Ectodermal cell (in vitro differentiated cells): ENCODE measurements around the gene ABCC2.

Experiments used
- H3K27ac ChIP-seq: 2 replicates; pipeline ENCODE4 v1.7.0; 2013; ENCODE audit warnings: mild to moderate bottlenecking, low read depth, low read length; ENCODE audit not compliant: insufficient read depth, poor library complexity, severe bottlenecking
- H3K27me3 ChIP-seq: 2 replicates; pipeline ENCODE4 v1.7.0; 2013; ENCODE audit warnings: mild to moderate bottlenecking, low read length; ENCODE audit not compliant: insufficient read depth, control insufficient read depth, poor library complexity, severe bottlenecking
- H3K36me3 ChIP-seq: one replicate; pipeline ENCODE4 v1.7.0; 2013; ENCODE audit warnings: low read length; ENCODE audit not compliant: control insufficient read depth, insufficient read depth
- H3K4me1 ChIP-seq: one replicate; pipeline ENCODE4 v1.7.0; 2013; ENCODE audit warnings: low read length; ENCODE audit not compliant: control insufficient read depth, insufficient read depth
- H3K4me3 ChIP-seq: 2 replicates; pipeline ENCODE4 v1.7.0; 2013; ENCODE audit warnings: low read depth, low read length, control low read depth; ENCODE audit not compliant: insufficient read depth
- H3K9me3 ChIP-seq: 2 replicates; pipeline ENCODE4 v1.7.0; 2013; ENCODE audit warnings: mild to moderate bottlenecking, low read length, moderate library complexity; ENCODE audit not compliant: control insufficient read depth
- WGBS, 2 experiments: methylation state at CpG; one replicate each; pipeline ENCODE4 v1.1.7; 2013; ENCODE audit warnings: missing lambda C conversion rate in 2 of 2; 5-methylcytosine and 5-hydroxymethylcytosine counted together

ABCC2 gene

DNA sequence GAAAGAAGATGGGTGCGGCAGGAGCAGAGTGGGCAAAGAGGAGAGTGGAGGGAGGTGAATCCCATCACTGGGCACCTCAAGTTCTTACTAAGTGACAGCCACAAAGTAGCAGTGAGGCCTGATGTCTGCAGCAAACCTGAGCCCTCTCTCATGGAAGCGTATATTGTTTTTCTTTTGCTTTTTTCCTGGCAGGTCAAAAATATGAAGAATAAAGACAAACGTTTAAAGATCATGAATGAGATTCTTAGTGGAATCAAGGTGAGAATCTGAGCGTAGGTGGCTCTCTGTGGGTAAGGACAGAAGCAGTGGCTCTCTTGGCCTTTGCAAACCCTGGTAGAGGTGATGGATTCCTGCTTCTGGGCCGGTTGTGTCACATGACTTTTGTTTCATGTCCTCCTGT, 22.8 kb downstream of the ABCC2 start:
- no peak overlapping the region for H3K27ac ChIP-seq
- no peaks in the 10 kb centered on the region for H3K9me3 ChIP-seq
- no peaks in the 10 kb centered on the region for H3K36me3 ChIP-seq
- no peak overlapping the region for H3K4me3 ChIP-seq
- no peaks in the 10 kb centered on the region for H3K27me3 ChIP-seq
- H3K4me1 ChIP-seq, result no peaks in the 10 kb centered on the region
- 89 to 90% methylated on average over 5 of the region's 5 CpGs for WGBS, 2 experiments

DNA sequence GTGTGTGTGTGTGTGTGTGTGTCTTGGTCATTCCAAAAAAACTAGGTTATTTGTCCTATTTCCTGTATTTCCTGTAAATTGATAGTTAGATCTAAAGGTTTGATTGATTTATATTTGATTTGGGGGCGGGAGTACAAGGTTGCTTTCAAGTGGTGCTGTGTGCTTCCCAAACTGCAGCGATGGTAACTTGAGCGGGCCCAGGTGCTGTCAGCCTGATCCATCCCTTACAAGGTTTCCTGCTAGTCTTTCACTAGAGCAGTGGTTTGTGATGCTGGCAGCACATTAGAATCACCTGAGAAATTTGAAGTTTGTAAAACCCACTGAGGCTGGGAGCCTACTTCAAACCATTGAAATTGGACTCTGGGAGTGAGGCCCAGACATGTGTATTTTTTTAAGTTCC, 23.7 kb downstream of the ABCC2 start:
- Histone ChIP-seq H3K27me3 (no peaks in the 10 kb centered on the region), H3K4me1 (no peaks in the 10 kb centered on the region), H3K9me3 (no peaks in the 10 kb centered on the region), H3K4me3 (no peak overlapping the region), H3K27ac (no peak overlapping the region), H3K36me3 (no peaks in the 10 kb centered on the region)
- WGBS, 2 experiments, result 63 to 65% methylated on average over 3 of the region's 3 CpGs

DNA sequence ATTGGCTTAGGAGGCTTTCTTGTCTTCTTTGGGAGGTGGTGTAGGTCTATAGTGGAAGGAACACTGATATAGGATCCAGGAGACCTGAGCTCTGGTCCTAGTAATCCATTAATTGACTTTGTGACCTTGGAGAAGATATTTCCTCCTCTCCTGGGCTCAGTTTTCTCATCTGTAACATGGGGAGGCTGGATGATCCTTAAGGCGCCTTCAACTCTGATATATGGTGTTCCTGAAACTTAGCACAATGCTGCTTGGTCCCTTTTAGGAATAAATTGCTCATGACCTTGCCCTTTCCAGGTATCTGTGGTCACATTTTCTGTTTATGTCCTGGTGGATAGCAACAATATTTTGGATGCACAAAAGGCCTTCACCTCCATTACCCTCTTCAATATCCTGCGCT, 25.3 kb downstream of the ABCC2 start:
- H3K27me3 ChIP-seq, result no peaks in the 10 kb centered on the region
- no peaks in the 10 kb centered on the region for H3K36me3 ChIP-seq
- no peak overlapping the region for H3K4me3 ChIP-seq
- WGBS, 2 experiments, result 94 to 97% methylated on average over 2 of the region's 2 CpGs
- H3K9me3 ChIP-seq, result no peaks in the 10 kb centered on the region
- H3K4me1 ChIP-seq, result no peaks in the 10 kb centered on the region
- H3K27ac ChIP-seq, result no peak overlapping the region

DNA sequence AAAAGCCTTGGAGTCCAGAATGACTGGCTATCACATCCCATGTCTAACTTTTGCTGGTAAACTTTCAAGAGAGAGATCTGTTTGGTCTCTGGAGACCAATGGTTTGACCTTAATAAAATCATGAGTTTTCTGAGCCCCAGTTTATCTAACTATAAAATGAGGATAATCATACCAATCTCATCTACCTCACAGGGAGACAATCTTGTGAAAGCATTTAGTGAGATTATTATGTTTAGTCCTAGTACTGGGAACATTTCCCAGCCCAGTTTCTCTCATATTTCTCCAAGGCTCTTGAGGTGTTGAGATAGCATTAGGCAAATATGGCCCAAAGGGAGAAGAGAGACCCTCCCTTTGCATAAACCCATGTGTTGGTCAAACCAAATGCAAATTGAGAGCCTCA, 25.8 kb downstream of the ABCC2 start:
- Histone ChIP-seq H3K4me3 (no peak overlapping the region), H3K36me3 (no peaks in the 10 kb centered on the region), H3K27ac (no peak overlapping the region), H3K27me3 (no peaks in the 10 kb centered on the region), H3K9me3 (no peaks in the 10 kb centered on the region), H3K4me1 (no peaks in the 10 kb centered on the region)

DNA sequence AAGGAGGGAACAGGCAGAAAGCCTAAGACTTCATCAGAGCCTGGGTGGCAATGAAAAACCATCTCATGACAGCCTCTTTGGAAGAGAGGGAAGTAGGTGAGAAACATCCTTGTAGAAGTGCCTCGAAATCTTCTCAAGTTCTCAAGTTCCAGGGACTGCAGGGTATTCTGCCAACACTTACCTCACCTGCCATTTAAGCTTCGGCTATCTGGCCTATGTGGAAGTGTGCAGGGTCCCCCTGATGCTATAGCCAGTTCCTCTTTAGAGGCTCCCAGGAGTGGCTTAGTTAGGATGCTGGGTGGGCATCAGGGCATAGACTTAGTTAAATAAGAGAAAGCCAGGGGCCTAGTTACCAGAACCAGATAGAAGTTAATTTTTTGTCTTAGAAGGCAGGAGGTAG, 27.0 kb downstream of the ABCC2 start:
- WGBS, 2 experiments, result 85 to 88% methylated on average over 2 of the region's 2 CpGs
- H3K9me3 ChIP-seq, result no peaks in the 10 kb centered on the region
- no peaks in the 10 kb centered on the region for H3K27me3 ChIP-seq
- no peaks in the 10 kb centered on the region for H3K36me3 ChIP-seq
- H3K4me1 ChIP-seq, result no peaks in the 10 kb centered on the region
- no peak overlapping the region for H3K4me3 ChIP-seq
- H3K27ac ChIP-seq, result no peak overlapping the region

DNA sequence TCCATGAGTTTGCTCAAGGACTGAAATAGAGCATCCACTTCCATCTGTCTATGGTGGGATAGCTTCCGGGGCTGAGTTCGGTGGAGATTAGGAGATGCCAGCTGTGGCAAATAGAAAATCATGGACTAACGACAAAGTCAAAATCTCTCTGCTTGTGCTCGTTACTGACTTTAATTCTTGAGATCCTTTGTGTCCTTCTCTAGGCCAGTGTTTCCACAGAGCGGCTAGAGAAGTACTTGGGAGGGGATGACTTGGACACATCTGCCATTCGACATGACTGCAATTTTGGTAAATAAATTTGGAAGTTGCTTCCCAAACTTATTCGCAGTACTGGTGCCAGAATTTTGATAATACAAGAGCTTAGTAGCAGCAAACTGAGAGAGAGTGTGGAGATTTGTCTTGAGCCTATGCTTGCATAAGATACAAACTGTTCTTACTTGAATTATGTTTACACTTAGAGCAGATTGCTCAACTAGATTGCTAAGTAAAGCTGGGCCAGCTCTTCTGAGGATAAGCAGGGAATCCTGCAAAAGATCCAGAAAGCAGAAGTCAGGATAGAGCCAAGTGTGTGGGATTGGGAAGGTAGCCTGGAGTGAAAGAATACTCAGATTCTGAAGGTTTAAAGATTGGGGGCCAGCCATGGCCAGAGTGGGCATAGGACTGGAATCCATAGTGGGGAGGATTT, 27.6 kb downstream of the ABCC2 start:
- WGBS, 2 experiments, result 94% methylated on average over 7 of the region's 7 CpGs
- no peak overlapping the region for H3K27ac ChIP-seq

DNA sequence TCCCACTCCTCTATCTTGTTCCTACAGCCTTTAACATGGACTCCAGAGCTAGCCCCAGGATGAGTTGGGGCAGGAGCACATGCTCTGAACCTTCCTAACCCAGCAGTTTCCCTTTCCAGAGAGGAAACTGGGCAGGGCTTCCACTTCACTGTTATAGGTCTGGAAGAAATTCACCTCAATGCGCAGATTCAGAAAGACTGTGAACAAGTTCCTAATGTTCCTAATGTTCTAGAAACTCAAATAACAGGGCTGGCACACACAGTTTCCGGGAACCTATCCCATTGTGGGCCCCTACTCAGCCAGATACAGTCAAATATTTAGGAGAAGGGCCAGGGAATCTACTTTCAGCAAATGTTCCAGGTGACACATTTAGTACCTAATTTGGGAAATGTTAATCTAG, 29.7 kb downstream of the ABCC2 start:
- Histone ChIP-seq H3K4me3 (no peak overlapping the region), H3K27ac (no peak overlapping the region), H3K9me3 (no peaks in the 10 kb centered on the region), H3K36me3 (no peaks in the 10 kb centered on the region), H3K27me3 (no peaks in the 10 kb centered on the region), H3K4me1 (no peaks in the 10 kb centered on the region)
- 88 to 100% methylated on average over 2 of the region's 2 CpGs for WGBS, 2 experiments

More for the DNA sequence above, 27.6 kb downstream of the ABCC2 start:
- Histone ChIP-seq H3K27me3 (no peaks in the 10 kb centered on the region), H3K4me3 (no peak overlapping the region), H3K9me3 (no peaks in the 10 kb centered on the region), H3K4me1 (no peaks in the 10 kb centered on the region), H3K36me3 (no peaks in the 10 kb centered on the region)

DNA sequence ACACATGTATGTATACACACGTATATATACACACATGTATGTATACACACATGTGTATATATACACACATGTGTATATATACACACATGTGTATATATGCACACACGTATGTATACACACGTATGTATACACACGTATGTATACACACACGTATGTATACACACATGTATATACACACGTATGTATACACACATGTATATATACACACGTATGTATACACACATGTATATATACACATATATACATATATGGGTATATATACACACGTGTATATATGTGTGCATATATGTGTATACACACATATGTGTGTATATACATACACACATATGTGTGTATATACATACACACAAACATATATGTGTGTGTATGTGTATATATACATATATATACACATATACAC, 31.7 kb downstream of the ABCC2 start:
- no peak overlapping the region for H3K4me3 ChIP-seq
- H3K4me1 ChIP-seq, result no peaks in the 10 kb centered on the region
- no peaks in the 10 kb centered on the region for H3K36me3 ChIP-seq
- H3K27ac ChIP-seq, result no peak overlapping the region
- H3K27me3 ChIP-seq, result no peaks in the 10 kb centered on the region
- no peaks in the 10 kb centered on the region for H3K9me3 ChIP-seq
- WGBS, 2 experiments, result 92 to 94% methylated on average over 2 to 3 of the region's 8 CpGs

DNA sequence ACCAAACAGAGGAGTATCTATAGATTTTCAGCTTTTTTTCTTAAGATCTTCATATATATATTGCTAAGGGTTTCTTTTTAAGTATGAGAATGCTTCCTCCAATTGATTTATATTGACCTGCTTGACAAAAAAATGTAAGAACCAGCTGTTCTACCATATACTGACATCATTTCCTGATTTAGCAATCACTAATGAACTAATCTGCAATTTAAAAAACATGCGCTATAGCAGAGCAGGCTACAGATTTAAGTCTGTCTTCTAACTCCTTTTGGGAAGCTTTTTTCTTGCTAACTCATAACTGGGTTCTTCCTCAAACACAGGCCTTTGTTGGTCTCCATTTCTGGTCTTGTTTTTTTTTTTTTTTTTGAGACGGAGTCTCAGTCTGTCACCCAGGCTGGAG, 33.2 kb downstream of the ABCC2 start:
- no peaks in the 10 kb centered on the region for H3K27me3 ChIP-seq
- no peak overlapping the region for H3K27ac ChIP-seq
- no peaks in the 10 kb centered on the region for H3K9me3 ChIP-seq
- H3K4me1 ChIP-seq, result no peaks in the 10 kb centered on the region
- no peak overlapping the region for H3K4me3 ChIP-seq
- no peaks in the 10 kb centered on the region for H3K36me3 ChIP-seq
- 92 to 94% methylated on average over 2 of the region's 2 CpGs for WGBS, 2 experiments

DNA sequence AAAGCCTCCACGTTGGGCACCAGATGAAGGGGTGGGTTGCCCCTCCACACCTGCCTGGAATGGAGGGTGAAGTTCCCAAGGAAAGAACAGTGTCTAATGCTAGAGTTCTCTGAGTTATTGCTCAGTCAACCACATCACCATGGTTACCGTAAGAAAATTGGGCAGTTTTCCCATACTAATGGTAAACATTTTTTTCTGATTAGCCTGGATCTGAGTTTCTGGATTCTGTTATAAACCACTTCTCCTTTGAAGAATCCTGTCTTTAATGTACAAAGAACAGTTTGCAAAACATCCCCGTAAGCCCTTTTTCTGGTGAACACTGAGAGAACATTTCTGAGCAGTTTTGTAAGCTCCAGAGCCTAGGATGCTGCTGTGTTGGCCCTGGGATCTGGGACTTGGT, 45.5 kb downstream of the ABCC2 start:
- H3K9me3 ChIP-seq, result no peaks in the 10 kb centered on the region
- 89 to 95% methylated on average over 2 of the region's 3 CpGs for WGBS, 2 experiments
- no peaks in the 10 kb centered on the region for H3K36me3 ChIP-seq
- H3K27me3 ChIP-seq, result no peaks in the 10 kb centered on the region
- H3K4me3 ChIP-seq, result no peak overlapping the region
- H3K4me1 ChIP-seq, result no peaks in the 10 kb centered on the region
- H3K27ac ChIP-seq, result no peak overlapping the region

DNA sequence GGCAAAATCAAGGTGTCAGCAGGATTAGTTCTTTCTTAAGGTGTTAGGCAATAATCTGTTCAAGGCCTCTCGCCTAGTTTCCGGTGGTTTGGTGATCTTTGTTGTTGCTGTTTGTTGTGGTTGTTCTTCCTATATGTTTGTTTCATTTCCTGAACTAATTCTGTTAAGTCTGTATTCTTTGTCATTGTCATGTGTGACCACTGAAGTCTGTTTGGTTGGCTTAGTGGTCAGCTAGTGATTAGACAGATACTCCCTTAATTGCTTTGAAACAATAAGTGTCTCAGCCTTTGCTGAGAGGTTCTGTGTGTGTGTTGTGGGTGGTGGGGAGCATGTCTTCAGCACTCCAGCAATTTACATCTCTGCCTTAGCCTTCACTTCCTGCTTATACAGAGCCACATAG, 46.0 kb downstream of the ABCC2 start:
- no peaks in the 10 kb centered on the region for H3K4me1 ChIP-seq
- H3K4me3 ChIP-seq, result no peak overlapping the region
- no peaks in the 10 kb centered on the region for H3K9me3 ChIP-seq
- H3K27me3 ChIP-seq, result no peaks in the 10 kb centered on the region
- 92% methylated on average over 2 of the region's 2 CpGs for WGBS, 2 experiments
- no peaks in the 10 kb centered on the region for H3K36me3 ChIP-seq
- no peak overlapping the region for H3K27ac ChIP-seq
